Renal pelvis (tissue), 4 donors: ENCODE results near the gene UBE2O. TPM values are rescaled to one million over a fixed set of nuclear protein-coding genes. Genes with fewer than 3 reads are reported as not detected.
"Not testable (repeated sequence)": the region's sequence is repeated elsewhere in the genome, so short reads cannot be mapped to it uniquely, and the experiment has no call there.

ENCODE experiments used
- DNase-seq: peaks from one replicate; pipeline ENCODE4 v3.0.0-alpha.2; 2013
- polyA plus RNA-seq, 3 donors: library from polyadenylated mRNA; unstranded; fragments of 120-200 nt; gene quantifications; one replicate each; pipeline ENCODE4 v1.2.1, GENCODE V29; 2013; ENCODE audit not compliant: insufficient read length in 3 of 3

UBE2O gene
- polyA plus RNA-seq, 3 donors, result 27.2 to 30.6 (median 27.3) TPM

DNA sequence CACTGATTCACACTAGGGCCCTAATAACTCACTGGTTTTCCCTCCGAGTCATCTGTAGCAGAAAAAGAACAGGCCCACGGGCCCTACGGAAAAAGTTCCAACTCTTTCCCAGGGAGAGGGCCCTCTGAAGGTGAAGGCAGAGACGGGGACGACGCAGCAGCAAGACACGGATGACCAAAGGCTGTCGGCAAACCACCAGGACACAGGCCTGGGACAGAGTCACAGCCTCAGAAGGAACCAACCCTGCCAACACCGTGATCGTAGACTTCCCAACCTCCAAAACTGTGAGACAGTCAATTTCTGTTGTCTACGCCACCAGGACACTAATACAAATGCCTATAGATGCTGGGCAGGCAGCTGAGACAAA lies 73.7 kb downstream of the UBE2O start:
- no peak for DNase-seq

DNA sequence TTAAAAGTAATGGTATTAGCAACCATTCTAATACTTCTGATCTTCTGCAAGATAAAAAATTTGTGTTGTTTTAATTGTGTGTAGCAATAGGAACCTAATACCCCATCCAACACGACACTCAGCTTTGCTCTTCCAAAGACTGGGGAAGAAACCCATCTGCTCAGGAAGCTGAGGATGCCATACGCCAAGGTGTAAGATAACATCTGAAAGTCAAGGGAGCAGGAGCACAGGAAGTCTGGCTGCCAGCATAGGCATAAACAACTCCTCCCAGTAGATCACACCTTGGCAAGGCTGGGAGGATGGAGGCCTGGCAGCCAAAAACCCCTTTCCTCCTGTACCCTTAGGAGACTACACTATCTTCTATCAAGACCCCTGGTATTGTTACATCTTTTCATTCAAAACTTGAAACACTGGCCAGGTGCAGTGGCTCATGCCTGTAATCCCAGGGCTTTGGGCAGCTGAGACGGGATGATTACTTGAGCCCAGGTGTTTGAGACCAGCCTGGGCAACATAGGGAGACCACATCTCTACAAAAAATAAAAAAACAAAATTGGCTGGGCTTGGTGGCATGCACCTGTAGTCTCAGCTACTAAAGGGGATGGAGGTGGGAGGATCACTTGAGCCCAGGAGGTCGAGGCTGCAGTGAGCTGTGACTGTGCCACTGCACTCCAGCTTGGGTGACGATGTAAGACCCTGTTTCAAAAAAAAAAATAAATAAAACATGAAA lies 74.2 kb downstream of the UBE2O start:
- DNase-seq, result no peak

DNA sequence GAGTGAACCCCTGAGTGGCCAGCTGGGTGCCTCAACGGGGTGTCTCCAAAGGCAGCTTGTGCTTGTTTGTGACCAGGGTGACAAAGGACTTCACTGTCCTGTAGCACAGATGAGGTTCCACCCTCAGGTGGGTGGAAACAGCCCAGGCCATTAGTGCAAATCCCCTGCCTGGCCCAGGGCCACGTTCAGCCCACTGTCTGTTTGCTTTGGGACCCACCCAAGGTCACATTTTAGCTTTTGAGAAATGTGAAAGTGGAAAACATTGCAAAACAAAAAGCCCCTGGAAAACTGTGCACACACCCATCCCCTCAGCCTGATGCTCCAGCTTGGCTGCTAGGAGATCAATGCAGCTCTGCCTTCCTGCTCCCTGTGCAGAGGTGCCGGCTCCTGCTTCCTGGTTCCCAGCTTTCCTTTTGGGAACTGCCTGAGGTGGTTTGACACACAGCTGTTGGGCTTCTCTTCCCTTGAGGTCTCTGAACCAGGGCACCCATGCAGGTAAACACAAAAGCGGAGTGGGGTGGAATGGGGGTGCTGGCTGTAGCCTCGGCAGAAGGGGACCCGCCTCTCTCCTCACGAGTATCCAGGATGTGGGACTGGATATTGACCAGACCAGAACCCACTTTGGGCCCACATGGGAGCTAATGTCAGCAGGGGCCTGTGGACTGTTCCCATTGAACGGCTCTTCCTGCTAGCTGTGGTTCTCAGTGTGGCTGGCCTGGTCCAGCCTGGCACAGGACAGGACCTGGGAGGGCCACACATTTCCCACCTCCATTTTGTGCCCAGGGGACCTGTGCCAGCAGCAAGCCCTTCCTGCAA lies 76.4 kb downstream of the UBE2O start:
- DNase-seq, result no peak

DNA sequence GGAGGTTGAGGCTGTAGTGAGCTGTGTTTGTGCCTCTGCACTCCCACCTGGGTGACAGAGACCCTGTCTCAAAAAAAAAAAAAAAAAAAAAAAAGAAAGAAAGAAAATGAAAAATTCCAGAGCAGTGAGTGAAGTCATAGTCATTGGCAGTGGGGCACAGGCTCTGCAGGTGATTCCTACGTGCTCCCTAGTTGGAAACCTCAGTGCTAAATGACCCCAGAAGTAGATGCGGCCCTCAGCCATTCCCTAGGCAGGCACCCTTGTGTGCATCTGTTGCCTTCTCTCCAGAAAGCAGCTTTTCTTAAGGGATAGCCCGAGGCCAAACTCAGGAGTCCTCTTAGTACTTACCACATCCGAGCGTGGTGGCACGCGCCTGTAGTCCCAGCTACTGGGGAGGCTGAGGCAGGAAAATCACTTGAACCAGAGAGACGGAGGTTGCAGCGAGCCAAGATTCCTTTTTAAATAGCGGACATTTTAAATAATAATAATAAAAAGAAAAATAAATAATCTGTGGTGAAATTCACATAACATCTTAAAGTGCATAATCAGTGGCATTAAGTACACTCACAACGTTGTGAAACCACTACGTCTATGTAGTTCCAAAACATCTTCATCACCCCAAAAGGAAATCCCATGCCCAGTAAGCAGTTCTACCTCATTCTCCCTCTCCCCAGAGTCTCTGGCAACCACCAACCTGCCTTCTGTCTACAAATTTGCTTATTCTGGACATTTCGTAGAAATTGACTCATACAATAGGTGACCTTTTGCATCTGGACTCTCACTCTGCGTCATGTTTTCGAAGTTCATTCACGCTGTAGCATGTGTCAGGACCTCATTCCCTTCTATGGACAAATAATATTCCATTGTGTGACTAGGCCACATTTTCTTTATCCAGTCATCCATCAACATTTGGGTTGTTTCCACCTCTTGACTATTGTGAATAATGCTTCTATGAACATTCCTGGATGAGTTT lies 81.0 kb downstream of the UBE2O start:
- DNase-seq, result no peak

DNA sequence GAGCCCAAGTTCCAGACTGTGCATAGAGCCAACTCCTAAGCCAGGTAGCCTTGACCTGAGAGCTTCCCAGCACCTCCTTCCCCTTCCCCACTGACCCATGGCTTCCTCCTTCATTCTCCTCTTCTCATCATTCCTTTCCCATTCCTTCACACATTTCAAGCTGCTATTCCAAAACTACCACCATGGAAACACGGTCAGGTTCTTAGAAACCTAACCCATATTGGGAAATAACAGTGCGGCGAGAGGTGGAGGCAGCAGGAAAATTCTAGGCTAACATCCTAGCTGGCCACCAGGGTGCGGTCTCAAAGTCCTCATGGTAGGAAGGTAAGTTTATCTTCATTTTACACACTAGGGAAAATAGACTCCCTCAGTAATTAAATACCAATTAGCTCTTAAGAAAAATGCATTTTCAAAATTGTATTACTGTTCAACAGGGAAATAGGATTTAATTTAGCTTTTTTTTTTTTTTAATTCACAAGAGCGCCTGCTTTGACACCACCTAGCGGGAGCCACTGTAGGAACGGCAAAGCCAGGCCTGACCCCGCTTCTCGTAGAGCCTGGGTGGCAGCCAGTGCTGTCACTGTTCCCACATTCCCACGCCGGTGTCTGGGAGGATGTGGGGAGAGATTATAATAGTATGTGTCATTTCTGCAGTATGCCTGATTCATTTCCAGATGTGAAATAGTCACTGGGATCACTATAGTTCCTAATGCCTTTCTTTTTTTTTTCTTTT lies 82.5 kb downstream of the UBE2O start:
- DNase-seq, result no peak

DNA sequence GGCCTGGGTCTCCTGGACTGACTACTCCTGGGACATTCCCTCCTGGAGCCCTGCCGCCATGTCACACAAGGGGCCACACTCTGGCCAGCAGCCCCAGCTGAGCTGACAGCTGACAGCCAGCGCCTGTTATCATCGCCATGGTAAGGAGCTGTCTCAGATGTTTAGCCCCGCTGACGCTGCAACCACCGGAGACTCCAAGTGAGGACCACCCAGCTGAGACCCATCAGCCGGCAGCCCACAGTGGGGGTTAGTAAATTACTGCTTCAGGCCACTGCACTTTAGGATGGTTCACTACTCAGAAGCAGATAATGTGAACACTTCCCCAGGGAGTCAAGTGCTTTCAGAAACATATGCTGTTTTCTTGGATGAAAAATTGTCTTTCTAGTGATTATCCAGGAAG lies 83.1 kb downstream of the UBE2O start:
- peak; percentile 78 for DNase-seq

DNA sequence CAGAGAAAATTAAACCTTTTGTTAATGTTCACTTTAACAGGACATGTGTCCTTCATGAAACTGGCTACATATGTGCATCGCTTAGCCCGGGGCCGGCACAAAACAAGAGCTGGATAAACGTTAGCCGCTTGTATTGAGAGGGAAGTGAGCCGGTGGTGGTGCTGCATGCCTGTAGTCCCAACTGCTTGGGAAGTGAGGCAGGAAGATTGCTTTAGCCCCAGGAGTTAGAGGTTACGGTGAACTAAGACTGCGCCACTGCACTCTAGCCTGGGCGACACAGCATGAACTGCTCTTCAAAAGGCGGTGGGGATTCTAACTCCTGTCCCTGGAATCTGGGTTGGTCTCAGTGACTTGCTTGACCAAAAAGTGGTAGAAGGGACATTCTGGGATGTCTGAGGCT lies 83.6 kb downstream of the UBE2O start:
- DNase-seq, result no peak

DNA sequence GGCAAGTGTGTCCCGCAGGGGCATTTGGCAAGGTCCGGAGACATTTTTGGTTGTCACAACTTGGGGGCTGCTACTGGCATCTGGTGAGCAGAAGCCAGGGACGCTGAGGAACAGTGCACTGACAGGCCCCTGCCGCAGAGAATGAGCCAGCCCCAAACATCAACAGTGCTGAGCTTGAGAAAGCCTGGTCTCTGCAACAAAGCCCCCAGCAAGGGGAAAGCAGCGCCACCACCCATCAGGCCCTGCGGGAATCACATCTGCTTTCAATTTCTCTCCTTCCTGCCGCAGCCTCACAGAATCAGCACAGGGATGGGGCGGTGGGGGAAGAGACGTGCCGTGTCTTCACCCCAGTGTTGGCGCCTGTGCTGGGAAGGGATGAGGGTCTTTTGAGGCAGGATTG lies 84.4 kb downstream of the UBE2O start:
- DNase-seq, result no peak

DNA sequence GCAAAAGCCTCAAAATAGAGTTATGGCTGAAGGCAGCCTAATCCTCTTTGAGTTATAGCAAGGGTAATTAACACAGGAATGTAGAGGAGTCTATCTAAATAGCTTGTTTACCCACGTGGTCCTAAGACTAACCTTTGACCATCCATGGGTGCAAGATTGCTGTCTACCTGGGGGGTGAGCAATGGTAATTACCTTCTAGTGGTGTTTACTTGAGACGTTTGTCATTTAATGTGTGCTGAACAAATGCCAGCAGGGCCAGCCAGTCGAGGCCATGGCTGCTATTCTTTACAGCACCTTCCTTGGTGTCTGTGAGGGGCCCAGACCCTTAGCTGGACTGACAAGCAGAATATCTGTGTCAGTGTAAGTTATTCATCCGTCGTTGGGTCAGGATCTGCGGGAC lies 85.3 kb downstream of the UBE2O start:
- DNase-seq, result no peak

DNA sequence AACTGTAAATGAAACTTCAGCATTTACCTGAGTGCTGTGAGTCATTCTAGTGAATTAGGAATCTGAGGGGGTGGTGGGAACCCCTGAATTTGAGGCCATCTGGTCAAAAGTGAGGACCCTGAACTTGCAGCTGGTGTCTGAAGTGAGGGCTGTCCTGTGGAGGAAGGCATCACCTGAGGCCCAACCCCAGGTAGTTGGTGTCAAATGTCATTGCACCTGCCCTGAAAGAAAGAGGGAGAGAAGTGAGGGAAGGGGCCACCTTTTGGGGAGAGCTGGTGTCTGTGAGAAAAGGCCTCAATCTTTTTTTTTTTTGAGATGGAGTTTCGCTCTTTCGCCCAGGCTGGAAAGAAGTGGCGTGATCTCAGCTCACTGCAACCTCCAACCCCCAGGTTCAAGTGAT lies 86.7 kb downstream of the UBE2O start:
- DNase-seq, result no peak

DNA sequence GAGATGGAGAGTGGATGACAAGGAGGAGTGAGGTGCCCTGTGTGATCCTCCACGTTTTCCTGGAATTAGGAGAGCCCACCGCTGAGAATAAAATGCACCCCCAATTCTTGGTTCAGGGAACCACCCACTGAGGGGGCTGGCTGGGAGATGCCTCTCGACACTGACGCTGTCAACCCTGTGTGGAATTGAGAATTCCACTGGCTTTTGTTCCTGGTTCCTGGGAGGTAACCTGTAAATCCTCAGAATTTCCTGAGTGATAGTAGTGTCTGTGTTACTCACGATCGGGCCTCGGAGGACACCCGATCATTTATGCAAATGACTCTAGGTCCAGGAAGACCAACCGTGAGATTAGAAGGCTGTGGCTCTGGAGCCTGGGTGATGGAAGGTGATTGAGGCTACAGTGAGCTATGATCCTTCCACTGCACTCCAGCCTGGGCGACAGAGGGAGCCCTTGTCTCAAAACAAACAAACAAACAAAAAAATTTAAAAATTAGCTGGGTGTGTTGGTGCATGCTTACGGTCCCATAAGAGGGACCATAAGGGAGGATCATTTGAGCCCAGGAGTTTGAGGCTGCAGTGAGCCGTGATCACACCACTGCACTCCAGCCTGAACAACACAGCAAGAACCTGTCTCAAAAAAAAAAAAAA lies 87.6 kb downstream of the UBE2O start:
- DNase-seq, result no peak

DNA sequence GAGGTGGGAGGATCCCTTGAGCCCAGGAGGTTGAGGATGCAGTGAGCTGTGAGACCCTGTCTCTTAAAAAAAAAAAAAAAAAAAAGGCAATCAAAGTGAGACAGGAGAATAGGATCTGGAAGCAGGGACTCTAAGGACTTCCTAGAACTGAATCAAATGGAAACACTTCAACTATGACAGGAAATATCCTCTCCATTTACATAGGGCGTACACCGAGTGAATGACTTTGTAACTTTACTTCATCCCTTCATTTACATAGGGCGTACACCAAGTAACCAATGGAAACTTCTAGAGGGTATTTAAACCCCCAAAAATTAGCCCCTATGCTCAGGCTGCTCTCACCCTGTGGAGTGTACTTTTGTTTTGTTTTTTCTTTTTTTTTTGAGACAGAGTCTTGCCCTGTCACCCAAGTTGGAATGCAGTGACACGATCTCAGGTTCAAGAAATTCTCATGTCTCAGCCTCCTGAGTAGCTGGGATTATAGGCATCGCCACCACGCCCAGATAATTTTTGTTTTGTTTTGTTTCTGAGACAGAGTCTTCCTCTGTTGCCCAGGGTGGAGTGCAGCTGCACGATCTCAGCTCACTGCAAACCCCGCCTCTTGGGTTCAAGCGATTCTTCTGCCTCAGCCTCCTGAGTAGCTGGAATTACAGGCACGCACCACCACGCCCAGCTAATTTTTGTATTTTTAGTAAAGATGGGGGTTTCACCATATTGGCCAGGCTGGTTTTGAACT lies 89.7 kb downstream of the UBE2O start:
- no peak for DNase-seq

DNA sequence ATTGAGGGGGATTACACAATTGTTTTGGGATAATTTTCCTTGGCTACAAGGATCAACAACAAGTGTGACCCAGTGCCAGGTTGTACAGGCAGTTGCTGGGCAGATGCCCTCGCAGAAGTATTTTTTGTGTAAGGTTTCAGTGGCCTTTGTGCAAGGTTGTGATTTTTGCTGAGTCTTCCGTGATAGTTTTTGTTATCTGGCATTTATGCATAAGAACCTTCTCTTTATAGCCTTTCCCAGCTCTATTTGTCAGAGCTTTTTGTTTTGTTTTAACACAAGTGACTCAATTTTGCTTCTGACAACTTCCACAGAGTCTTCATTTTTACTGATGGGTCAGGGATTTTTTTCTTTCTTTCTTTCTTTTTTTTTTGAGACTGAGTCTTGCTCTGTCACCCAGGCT lies 92.5 kb downstream of the UBE2O start:
- no peak for DNase-seq

DNA sequence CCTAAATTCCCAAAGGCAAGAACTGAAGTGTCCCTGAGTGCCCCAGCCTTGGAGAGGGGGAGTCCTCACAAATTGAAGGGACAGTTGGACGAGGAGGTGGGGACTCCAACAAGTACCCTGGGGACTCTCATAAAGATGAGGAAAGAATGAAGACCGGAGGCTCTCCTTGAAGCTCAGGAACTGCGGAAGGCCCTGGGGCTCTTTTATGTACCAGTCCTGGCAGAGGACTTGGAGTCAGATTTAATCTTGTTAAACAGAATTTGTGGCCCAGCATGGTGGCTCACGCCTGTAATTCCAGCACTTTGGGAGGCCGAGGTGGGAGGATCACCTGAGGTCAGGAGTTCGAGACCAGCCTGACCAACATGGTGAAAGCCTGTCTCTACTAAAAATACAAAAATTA lies 93.2 kb downstream of the UBE2O start:
- not testable (repeated sequence) for DNase-seq

DNA sequence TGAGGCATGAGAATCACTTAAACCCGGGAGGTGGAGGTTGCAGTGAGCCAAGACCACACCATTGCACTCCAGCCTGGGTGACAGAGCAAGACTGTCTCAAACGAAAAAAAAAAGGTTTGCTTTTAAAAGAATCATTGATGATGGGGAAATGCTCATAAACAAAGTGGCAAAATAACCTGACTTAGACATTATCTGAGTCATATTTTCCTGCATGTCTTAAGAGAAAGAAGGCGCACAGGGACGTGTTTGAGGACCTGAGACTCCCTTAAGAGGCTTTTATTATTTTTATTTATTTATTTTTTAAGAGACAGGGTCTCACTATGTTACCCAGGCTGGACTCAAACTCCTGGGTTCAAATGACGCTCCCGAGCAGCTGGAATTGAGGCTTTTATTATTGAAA lies 93.6 kb downstream of the UBE2O start:
- no peak for DNase-seq

DNA sequence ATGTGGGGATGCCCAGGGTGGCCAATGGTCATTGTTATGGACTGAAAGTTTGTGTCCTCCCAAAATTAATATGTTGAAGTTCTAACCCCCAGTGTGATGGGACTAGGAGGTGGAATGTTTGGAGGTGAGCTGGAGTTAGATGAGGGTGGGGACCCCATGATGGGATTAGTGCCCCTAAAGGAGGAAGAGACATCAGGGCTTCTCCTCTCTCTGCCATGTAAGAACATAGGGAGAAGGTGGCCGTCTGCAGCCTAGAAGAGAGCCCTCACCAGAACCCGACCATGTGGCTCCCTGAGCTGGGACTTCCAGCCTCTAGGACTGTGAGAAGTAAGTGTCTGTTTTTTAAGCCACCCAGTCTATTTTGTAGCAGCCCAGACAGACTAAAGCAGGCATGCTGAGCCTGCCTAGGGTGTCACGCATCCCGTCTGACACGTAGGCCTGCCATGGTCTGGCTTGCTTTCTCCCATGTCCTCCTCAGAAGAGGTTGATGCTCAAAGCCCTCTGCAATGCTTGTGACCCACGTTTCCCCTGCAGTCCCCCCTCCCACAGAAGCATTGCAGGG lies 95.3 kb downstream of the UBE2O start:
- DNase-seq, result no peak

DNA sequence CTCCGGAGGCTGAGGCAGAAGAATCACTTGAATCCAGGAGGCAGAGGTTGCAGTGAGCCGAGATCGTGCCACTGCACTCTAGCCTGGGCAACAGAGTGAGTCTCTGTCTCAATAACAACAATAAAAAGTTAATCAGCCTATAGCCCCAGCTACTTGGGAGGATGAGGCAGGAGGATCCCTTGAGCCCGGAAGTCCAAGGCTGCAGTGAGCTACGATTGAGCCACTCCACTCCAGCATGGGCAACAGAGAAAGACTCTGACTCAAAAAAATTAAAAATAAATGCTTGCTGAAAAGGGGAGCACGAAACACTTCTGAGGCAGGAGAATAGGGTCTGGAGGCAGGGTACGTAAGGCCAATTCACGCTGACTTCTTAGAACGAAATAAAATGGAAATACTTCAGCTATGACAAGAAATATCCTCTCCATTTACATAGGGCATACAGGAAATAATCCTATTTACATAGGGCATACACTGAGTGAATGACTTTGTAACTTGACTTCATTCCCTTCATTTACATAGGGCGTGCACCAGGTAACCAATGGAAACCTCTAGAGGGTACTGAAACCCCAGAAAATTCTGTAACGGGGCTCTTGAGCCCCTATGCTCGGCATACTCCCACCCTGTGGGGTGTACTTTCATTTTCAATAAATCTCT lies 96.0 kb downstream of the UBE2O start:
- DNase-seq, result no peak

DNA sequence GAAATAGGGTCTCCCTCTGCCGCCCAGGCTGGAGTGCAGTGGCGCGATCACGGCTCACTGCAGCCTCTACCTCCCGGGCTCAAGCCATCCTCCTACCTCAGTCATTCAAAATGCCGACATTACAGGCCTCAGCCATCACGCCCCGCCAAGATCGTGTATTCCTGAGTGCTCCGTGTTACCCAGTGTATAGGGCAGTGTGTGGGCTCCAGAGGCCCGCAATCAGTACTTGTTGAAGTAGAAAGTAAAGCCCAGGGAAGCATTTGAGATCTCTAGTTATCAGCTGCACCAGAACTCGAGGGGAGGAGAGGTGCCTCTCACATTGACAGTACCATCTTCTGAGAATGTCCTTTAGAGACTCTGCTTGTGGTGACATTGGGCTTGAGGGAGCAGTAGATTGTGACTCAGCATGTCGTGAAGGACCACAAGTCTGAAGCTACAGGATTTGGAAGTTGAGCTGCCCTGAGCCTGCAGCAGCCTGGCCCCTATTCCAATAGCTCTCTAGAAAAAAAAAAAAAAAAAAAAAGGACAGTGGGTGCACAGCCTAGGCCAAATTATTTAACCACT lies 98.1 kb downstream of the UBE2O start:
- no peak for DNase-seq

DNA sequence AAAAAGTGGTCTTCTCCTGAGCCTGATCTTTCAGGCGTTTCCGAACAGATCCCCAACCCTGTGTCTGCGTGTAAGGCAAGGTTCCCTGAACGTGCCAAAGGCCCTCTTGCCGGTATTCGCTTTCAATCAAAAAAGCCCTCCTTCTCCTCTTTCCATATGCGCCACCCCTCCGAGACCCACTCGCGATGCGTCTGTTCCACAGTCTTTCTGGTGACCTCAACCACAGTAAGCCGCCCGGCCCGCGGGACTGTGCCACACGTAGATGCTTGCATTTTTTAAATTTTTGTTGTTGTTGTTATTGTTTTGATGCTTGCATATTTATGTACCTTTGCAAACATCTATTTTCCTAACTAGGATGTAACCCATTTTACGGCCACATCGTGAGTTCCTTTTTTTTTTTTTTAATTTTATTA lies 98.6 kb downstream of the UBE2O start:
- DNase-seq, result no peak
